BLaER1 treated with 17β-estradiol and CSF1 and Interleukin-3, amounts not matched to agents 10 nM and 100 nM (cell line): ENCODE data around the gene KIAA0825.

Experiments
- H3K27ac ChIP-seq, 11 experiments: shearing (Covaris generic); formaldehyde crosslinking; 2 replicates each; pipeline ENCODE4 v1.8.1; 2022
- H3K27me3 ChIP-seq, 11 experiments: shearing (Covaris generic); formaldehyde crosslinking; 2 replicates each; pipeline ENCODE4 v1.8.1; 2022
- H3K36me3 ChIP-seq, 11 experiments: shearing (Covaris generic); formaldehyde crosslinking; 2 replicates each; pipeline ENCODE4 v1.8.1; 2022
- H3K4me1 ChIP-seq, 10 experiments: shearing (Covaris generic); formaldehyde crosslinking; 2 replicates each; pipeline ENCODE4 v1.8.1; 2022
- H3K4me2 ChIP-seq, 11 experiments: shearing (Covaris generic); formaldehyde crosslinking; 2 replicates each; pipeline ENCODE4 v1.8.1; 2022
- H3K4me3 ChIP-seq, 10 experiments: shearing (Covaris generic); formaldehyde crosslinking; 2 replicates each; pipeline ENCODE4 v1.8.1; 2022
- H3K9ac ChIP-seq, 11 experiments: shearing (Covaris generic); formaldehyde crosslinking; 2 replicates each; pipeline ENCODE4 v1.8.1; 2022
- H3K9me3 ChIP-seq, 11 experiments: shearing (Covaris generic); formaldehyde crosslinking; replicated peaks in 1 of 11; 2 replicates each; pipeline ENCODE4 v1.8.1; 2022
- H4K20me1 ChIP-seq, 11 experiments: shearing (Covaris generic); formaldehyde crosslinking; 2 replicates each; pipeline ENCODE4 v1.8.1; 2022
- Cebpa-rat ChIP-seq, 11 experiments: shearing (Covaris generic); IDR thresholded peaks; 2 replicates each; pipeline ENCODE4 v1.8.1; 2022

KIAA0825 gene

DNA sequence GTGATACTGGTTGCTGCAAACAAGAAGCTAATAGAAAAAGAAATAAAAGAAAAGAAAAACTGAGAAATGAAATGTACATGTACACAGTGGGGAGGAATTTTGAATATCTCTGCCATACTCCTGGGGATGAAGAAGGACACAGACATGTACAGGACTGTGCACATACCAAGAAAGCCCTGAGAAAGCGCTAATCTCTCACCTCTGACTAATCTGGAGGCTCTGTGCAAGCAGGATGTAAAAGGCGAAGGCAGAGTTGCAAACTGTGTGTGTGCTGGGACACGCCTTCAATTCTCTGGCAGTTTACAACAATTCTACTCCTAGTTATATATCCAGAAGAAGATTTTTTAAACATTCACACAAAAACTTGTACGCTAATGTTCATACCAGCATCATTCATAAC is 211.4 kb downstream of the KIAA0825 start:
- Histone ChIP-seq H3K4me1 (no peaks in the 10 kb centered on the region), H3K27ac (no peak overlapping the region), H3K9me3 (no peaks in the 10 kb centered on the region), H3K9ac (no peak overlapping the region), H3K27me3 (no peaks in the 10 kb centered on the region), H3K4me3 (no peak overlapping the region), H3K4me2 (no peak overlapping the region), H3K36me3 (no peaks in the 10 kb centered on the region), H4K20me1 (no peaks in the 10 kb centered on the region)
- TF ChIP-seq Cebpa-rat (IDR thresholded peaks at IDR 0.05), result no peak

DNA sequence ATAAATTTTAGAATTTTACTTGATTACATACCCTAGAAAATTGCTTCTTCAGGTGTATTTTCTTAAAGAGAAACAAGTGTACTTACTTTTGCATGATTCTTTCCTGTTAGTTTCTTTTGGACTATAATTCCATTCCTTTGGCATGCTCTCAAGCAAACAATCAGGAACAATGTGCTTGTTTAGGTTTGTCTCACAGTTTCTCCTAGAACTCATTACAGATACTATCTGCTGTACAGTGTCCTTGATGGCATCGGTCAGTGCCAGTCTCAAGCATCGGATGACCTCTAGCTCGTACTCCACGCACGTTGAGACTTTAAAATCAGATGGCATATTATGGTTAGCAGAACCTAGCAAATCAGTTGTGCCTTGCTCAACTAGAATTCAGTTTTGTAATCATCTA is 214.9 kb downstream of the KIAA0825 start:
- H3K4me2 ChIP-seq, result no peak overlapping the region
- TF ChIP-seq Cebpa-rat (IDR thresholded peaks at IDR 0.05), result no peak
- H3K36me3 ChIP-seq, result no peaks in the 10 kb centered on the region
- H3K9me3 ChIP-seq, result no peaks in the 10 kb centered on the region
- no peaks in the 10 kb centered on the region for H3K4me1 ChIP-seq
- no peaks in the 10 kb centered on the region for H4K20me1 ChIP-seq
- no peaks in the 10 kb centered on the region for H3K27me3 ChIP-seq
- H3K27ac ChIP-seq, result no peak overlapping the region
- no peak overlapping the region for H3K4me3 ChIP-seq
- H3K9ac ChIP-seq, result no peak overlapping the region

- Histone ChIP-seq H3K9me3 (no peaks in the 10 kb centered on the region), H3K4me3 (no peak overlapping the region), H3K4me2 (no peak overlapping the region), H4K20me1 (no peaks in the 10 kb centered on the region), H3K36me3 (no peaks in the 10 kb centered on the region), H3K4me1 (no peaks in the 10 kb centered on the region), H3K27me3 (no peaks in the 10 kb centered on the region), H3K27ac (no peak overlapping the region), H3K9ac (no peak overlapping the region)
- no peak for TF ChIP-seq Cebpa-rat (IDR thresholded peaks at IDR 0.05)
These were observed 216.3 kb downstream of the KIAA0825 start for GRCh38 chr5:94402096-94402495.

- Histone ChIP-seq H3K36me3 (no peaks in the 10 kb centered on the region), H3K9me3 (no peaks in the 10 kb centered on the region), H3K4me1 (no peaks in the 10 kb centered on the region), H3K27ac (no peak overlapping the region), H3K4me2 (no peak overlapping the region), H4K20me1 (no peaks in the 10 kb centered on the region), H3K27me3 (no peaks in the 10 kb centered on the region), H3K4me3 (no peak overlapping the region), H3K9ac (no peak overlapping the region)
- TF ChIP-seq Cebpa-rat (IDR thresholded peaks at IDR 0.05), result no peak
These were observed 220.9 kb downstream of the KIAA0825 start for GRCh38 chr5:94397508-94397907.

- H3K9ac ChIP-seq, result no peak overlapping the region
- H3K27me3 ChIP-seq, result no peaks in the 10 kb centered on the region
- no peak overlapping the region for H3K4me3 ChIP-seq
- TF ChIP-seq Cebpa-rat (IDR thresholded peaks at IDR 0.05), result no peak
- no peaks in the 10 kb centered on the region for H3K9me3 ChIP-seq
- no peaks in the 10 kb centered on the region for H3K36me3 ChIP-seq
- no peak overlapping the region for H3K4me2 ChIP-seq
- H3K4me1 ChIP-seq, result no peaks in the 10 kb centered on the region
- no peaks in the 10 kb centered on the region for H4K20me1 ChIP-seq
- H3K27ac ChIP-seq, result no peak overlapping the region
These were observed 221.7 kb downstream of the KIAA0825 start for GRCh38 chr5:94396687-94397086.

DNA sequence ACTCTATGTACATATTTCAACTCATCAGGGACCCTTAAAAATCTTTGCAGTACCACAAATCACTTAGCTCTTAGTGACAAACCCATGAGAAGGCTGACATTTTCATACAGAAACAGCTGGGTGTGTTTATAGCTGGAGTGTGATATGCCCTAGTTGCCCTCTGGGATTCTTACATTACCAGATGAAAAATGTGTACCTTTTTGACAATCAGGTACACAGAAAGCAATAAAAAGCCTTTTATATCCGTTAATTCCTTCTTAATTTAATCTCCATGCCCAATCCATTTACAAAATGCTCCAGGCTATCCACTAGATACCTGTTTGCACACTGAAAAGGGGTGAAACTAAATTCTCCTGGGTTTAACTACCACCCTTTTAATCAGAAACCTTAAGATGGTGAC is 222.9 kb downstream of the KIAA0825 start:
- Histone ChIP-seq H3K9me3 (no peaks in the 10 kb centered on the region), H4K20me1 (no peaks in the 10 kb centered on the region), H3K9ac (no peak overlapping the region), H3K4me1 (no peaks in the 10 kb centered on the region), H3K27ac (no peak overlapping the region), H3K4me3 (no peak overlapping the region), H3K36me3 (no peaks in the 10 kb centered on the region), H3K4me2 (no peak overlapping the region), H3K27me3 (no peaks in the 10 kb centered on the region)
- no peak for TF ChIP-seq Cebpa-rat (IDR thresholded peaks at IDR 0.05)

GRCh38 chr5:94391996-94392395 is 226.4 kb downstream of the KIAA0825 start:
- Histone ChIP-seq H3K4me2 (no peak overlapping the region), H3K4me1 (no peaks in the 10 kb centered on the region), H3K36me3 (no peaks in the 10 kb centered on the region), H3K9ac (no peak overlapping the region), H3K9me3 (no peaks in the 10 kb centered on the region), H3K4me3 (no peak overlapping the region), H3K27me3 (no peaks in the 10 kb centered on the region), H4K20me1 (no peaks in the 10 kb centered on the region), H3K27ac (no peak overlapping the region)
- no peak for TF ChIP-seq Cebpa-rat (IDR thresholded peaks at IDR 0.05)

DNA sequence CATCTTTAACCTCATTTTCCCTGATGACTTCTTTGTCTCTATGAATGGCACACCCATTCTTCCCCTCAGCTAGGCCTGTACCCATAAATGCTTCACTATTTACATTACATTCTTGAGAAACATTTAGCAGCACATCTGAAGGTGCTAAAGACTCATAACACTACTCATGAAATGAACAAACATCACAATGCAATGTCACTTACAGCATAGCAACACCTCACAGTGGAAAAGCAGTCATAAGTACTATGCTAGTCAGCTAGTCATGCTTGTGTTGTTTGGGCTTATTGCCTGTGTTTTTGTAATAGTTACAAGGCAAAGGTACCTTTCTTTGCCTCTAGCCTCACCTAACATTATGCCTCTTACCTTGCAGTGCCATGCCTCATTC is 228.9 kb downstream of the KIAA0825 start:
- Histone ChIP-seq H3K27ac (no peak overlapping the region), H3K27me3 (no peaks in the 10 kb centered on the region), H3K9ac (no peak overlapping the region), H3K36me3 (no peaks in the 10 kb centered on the region), H3K9me3 (no peaks in the 10 kb centered on the region), H3K4me1 (no peaks in the 10 kb centered on the region), H3K4me2 (no peak overlapping the region), H3K4me3 (no peak overlapping the region), H4K20me1 (no peaks in the 10 kb centered on the region)
- no peak for TF ChIP-seq Cebpa-rat (IDR thresholded peaks at IDR 0.05)

- no peaks in the 10 kb centered on the region for H3K4me1 ChIP-seq
- no peak overlapping the region for H3K4me3 ChIP-seq
- H3K36me3 ChIP-seq, result no peaks in the 10 kb centered on the region
- H4K20me1 ChIP-seq, result no peaks in the 10 kb centered on the region
- no peaks in the 10 kb centered on the region for H3K27me3 ChIP-seq
- no peak overlapping the region for H3K4me2 ChIP-seq
- H3K27ac ChIP-seq, result no peak overlapping the region
- TF ChIP-seq Cebpa-rat (IDR thresholded peaks at IDR 0.05), result no peak
- no peak overlapping the region for H3K9ac ChIP-seq
- H3K9me3 ChIP-seq, result no peaks in the 10 kb centered on the region
These were observed 229.5 kb downstream of the KIAA0825 start for GRCh38 chr5:94388773-94389514.

- Histone ChIP-seq H3K4me2 (no peak overlapping the region), H4K20me1 (no peaks in the 10 kb centered on the region), H3K4me3 (no peak overlapping the region), H3K27me3 (no peaks in the 10 kb centered on the region), H3K36me3 (no peaks in the 10 kb centered on the region), H3K27ac (no peak overlapping the region), H3K9me3 (no peaks in the 10 kb centered on the region), H3K4me1 (no peaks in the 10 kb centered on the region), H3K9ac (no peak overlapping the region)
- no peak for TF ChIP-seq Cebpa-rat (IDR thresholded peaks at IDR 0.05)
These were observed 232.6 kb downstream of the KIAA0825 start for GRCh38 chr5:94385767-94386166.
